LNCaP clone FGC (cell line): ENCODE data around the gene ZBTB43.

ENCODE experiments used
- DNase-seq: peaks from one replicate; pipeline ENCODE4 v3.0.0-alpha.2; 2011; ENCODE audit warnings: low read depth
- H3K4me3 ChIP-seq: 2 replicates; pipeline ENCODE4 v1.5.1; 2011; ENCODE audit warnings: mild to moderate bottlenecking, low read depth, low read length, control low read depth
- CTCF ChIP-seq: IDR thresholded peaks from 2 replicates; pipeline ENCODE4 v1.5.1; 2012; ENCODE audit warnings: mild to moderate bottlenecking; ENCODE audit not compliant: control insufficient read depth, insufficient read depth; ENCODE audit errors: extremely low read depth

Gene ZBTB43

GRCh38 chr9:126838055-126838811, 33.4 kb downstream of the ZBTB43 start:
- no peak for DNase-seq
- no peak overlapping the region for H3K4me3 ChIP-seq
- no peak for TF ChIP-seq CTCF

GRCh38 chr9:126838895-126839294, 34.1 kb downstream of the ZBTB43 start:
- no peak for TF ChIP-seq CTCF
- H3K4me3 ChIP-seq = no peak overlapping the region
- DNase-seq = no peak

GRCh38 chr9:126839301-126839700, 34.5 kb downstream of the ZBTB43 start:
- no peak for TF ChIP-seq CTCF
- no peak overlapping the region for H3K4me3 ChIP-seq
- no peak for DNase-seq

- no peak overlapping the region for H3K4me3 ChIP-seq
- no peak for TF ChIP-seq CTCF
- no peak for DNase-seq
Measured at GRCh38 chr9:126842220-126842842, 37.5 kb downstream of the ZBTB43 start.

- no peak overlapping the region for H3K4me3 ChIP-seq
- no peak for DNase-seq
- TF ChIP-seq CTCF = no peak
Measured at GRCh38 chr9:126842977-126843799, 38.3 kb downstream of the ZBTB43 start.

- TF ChIP-seq CTCF = no peak
- no peak overlapping the region for H3K4me3 ChIP-seq
- DNase-seq = no peak
Measured at GRCh38 chr9:126844085-126844484, 39.2 kb downstream of the ZBTB43 start.
